Adipocyte (in vitro differentiated cells): ENCODE measurements around the gene PAX7.

Experiments
- DNase-seq: peaks from one replicate; pipeline ENCODE4 v3.0.0-alpha.2; 2015; ENCODE audit warnings: low read depth
- H3K27me3 ChIP-seq: replicated peaks from 2 replicates; pipeline ENCODE4 v1.7.0; 2013; ENCODE audit warnings: mild to moderate bottlenecking, low read length, moderate library complexity; ENCODE audit not compliant: control insufficient read depth, insufficient read depth
- H3K36me3 ChIP-seq: 2 replicates; pipeline ENCODE4 v1.7.0; 2013; ENCODE audit warnings: low read length, mild to moderate bottlenecking, moderate library complexity; ENCODE audit not compliant: control insufficient read depth, insufficient read depth, severe bottlenecking
- H3K4me1 ChIP-seq: 2 replicates; pipeline ENCODE4 v1.7.0; 2013; ENCODE audit warnings: mild to moderate bottlenecking, low read length, moderate library complexity; ENCODE audit not compliant: control insufficient read depth, insufficient read depth
- H3K4me3 ChIP-seq: 2 replicates; pipeline ENCODE4 v1.7.0; 2013; ENCODE audit warnings: mild to moderate bottlenecking, low read length, moderate library complexity
- H3K9ac ChIP-seq: 2 replicates; pipeline ENCODE4 v1.7.0; 2013; ENCODE audit warnings: mild to moderate bottlenecking, low read length, moderate library complexity
- H3K9me3 ChIP-seq: 2 replicates; pipeline ENCODE4 v1.7.0; 2013; ENCODE audit warnings: mild to moderate bottlenecking, low read length, moderate library complexity; ENCODE audit not compliant: control insufficient read depth

Gene PAX7

GRCh38 chr1:18716785-18717678, 86.4 kb downstream of the PAX7 start:
- Histone ChIP-seq H3K27me3 (peaks cover 54% of the 10 kb centered on the region), H3K9ac (no peak overlapping the region), H3K4me3 (no peak overlapping the region), H3K36me3 (no peaks in the 10 kb centered on the region), H3K9me3 (no peaks in the 10 kb centered on the region), H3K4me1 (no peaks in the 10 kb centered on the region)
- DNase-seq = no peak

- DNase-seq = no peak
- peaks cover 67% of the 10 kb centered on the region for H3K27me3 ChIP-seq
- no peak overlapping the region for H3K9ac ChIP-seq
Measured at GRCh38 chr1:18719786-18720451, 89.3 kb downstream of the PAX7 start.

GRCh38 chr1:18721041-18721440, 90.4 kb downstream of the PAX7 start:
- Histone ChIP-seq H3K36me3 (no peaks in the 10 kb centered on the region), H3K9me3 (no peaks in the 10 kb centered on the region), H3K4me3 (no peak overlapping the region), H3K9ac (no peak overlapping the region), H3K4me1 (no peaks in the 10 kb centered on the region), H3K27me3 (peaks cover 63% of the 10 kb centered on the region)
- DNase-seq = no peak

More at GRCh38 chr1:18719786-18720451, 89.3 kb downstream of the PAX7 start:
- no peak overlapping the region for H3K4me3 ChIP-seq
- no peaks in the 10 kb centered on the region for H3K9me3 ChIP-seq
- H3K4me1 ChIP-seq = no peaks in the 10 kb centered on the region
- no peaks in the 10 kb centered on the region for H3K36me3 ChIP-seq

GRCh38 chr1:18721776-18722175, 91.1 kb downstream of the PAX7 start:
- H3K27me3 ChIP-seq = peaks cover 64% of the 10 kb centered on the region
- DNase-seq = no peak
- H3K9me3 ChIP-seq = no peaks in the 10 kb centered on the region
- no peaks in the 10 kb centered on the region for H3K4me1 ChIP-seq
- H3K9ac ChIP-seq = no peak overlapping the region
- no peak overlapping the region for H3K4me3 ChIP-seq
- H3K36me3 ChIP-seq = no peaks in the 10 kb centered on the region

- H3K9me3 ChIP-seq = no peaks in the 10 kb centered on the region
- no peaks in the 10 kb centered on the region for H3K4me1 ChIP-seq
- DNase-seq = no peak
- H3K9ac ChIP-seq = no peak overlapping the region
- H3K36me3 ChIP-seq = no peaks in the 10 kb centered on the region
- peaks cover 64% of the 10 kb centered on the region for H3K27me3 ChIP-seq
- no peak overlapping the region for H3K4me3 ChIP-seq
Measured at GRCh38 chr1:18722270-18722669, 91.6 kb downstream of the PAX7 start.

GRCh38 chr1:18723206-18723605, 92.6 kb downstream of the PAX7 start:
- Histone ChIP-seq H3K4me1 (no peaks in the 10 kb centered on the region), H3K9ac (no peak overlapping the region), H3K9me3 (no peaks in the 10 kb centered on the region), H3K27me3 (peaks cover 59% of the 10 kb centered on the region), H3K36me3 (no peaks in the 10 kb centered on the region), H3K4me3 (no peak overlapping the region)
- no peak for DNase-seq

GRCh38 chr1:18723701-18724411, 93.2 kb downstream of the PAX7 start:
- no peak for DNase-seq
- no peak overlapping the region for H3K9ac ChIP-seq
- no peak overlapping the region for H3K4me3 ChIP-seq
- no peaks in the 10 kb centered on the region for H3K36me3 ChIP-seq
- no peaks in the 10 kb centered on the region for H3K4me1 ChIP-seq
- H3K9me3 ChIP-seq = no peaks in the 10 kb centered on the region
- peaks cover 53% of the 10 kb centered on the region for H3K27me3 ChIP-seq

- Histone ChIP-seq H3K36me3 (no peaks in the 10 kb centered on the region), H3K27me3 (peaks cover 43% of the 10 kb centered on the region), H3K4me1 (no peaks in the 10 kb centered on the region), H3K9ac (no peak overlapping the region), H3K9me3 (no peaks in the 10 kb centered on the region), H3K4me3 (no peak overlapping the region)
- no peak for DNase-seq
Measured at GRCh38 chr1:18724801-18725200, 94.2 kb downstream of the PAX7 start.

- Histone ChIP-seq H3K27me3 (peaks cover 42% of the 10 kb centered on the region), H3K9me3 (no peaks in the 10 kb centered on the region), H3K4me3 (no peak overlapping the region), H3K9ac (no peak overlapping the region), H3K36me3 (no peaks in the 10 kb centered on the region), H3K4me1 (no peaks in the 10 kb centered on the region)
- DNase-seq = no peak
Measured at GRCh38 chr1:18725231-18725895, 94.7 kb downstream of the PAX7 start.

GRCh38 chr1:18726368-18726767, 95.7 kb downstream of the PAX7 start:
- H3K36me3 ChIP-seq = no peaks in the 10 kb centered on the region
- H3K4me1 ChIP-seq = no peaks in the 10 kb centered on the region
- H3K4me3 ChIP-seq = no peak overlapping the region
- no peak overlapping the region for H3K9ac ChIP-seq
- DNase-seq = no peak
- peaks cover 46% of the 10 kb centered on the region for H3K27me3 ChIP-seq
- H3K9me3 ChIP-seq = no peaks in the 10 kb centered on the region

GRCh38 chr1:18727956-18728355, 97.3 kb downstream of the PAX7 start:
- Histone ChIP-seq H3K9me3 (no peaks in the 10 kb centered on the region), H3K36me3 (no peaks in the 10 kb centered on the region), H3K4me1 (no peaks in the 10 kb centered on the region), H3K9ac (no peak overlapping the region), H3K27me3 (peaks cover 48% of the 10 kb centered on the region), H3K4me3 (no peak overlapping the region)
- no peak for DNase-seq
